Measurements from ENCODE around the gene NCOA6.

DNA sequence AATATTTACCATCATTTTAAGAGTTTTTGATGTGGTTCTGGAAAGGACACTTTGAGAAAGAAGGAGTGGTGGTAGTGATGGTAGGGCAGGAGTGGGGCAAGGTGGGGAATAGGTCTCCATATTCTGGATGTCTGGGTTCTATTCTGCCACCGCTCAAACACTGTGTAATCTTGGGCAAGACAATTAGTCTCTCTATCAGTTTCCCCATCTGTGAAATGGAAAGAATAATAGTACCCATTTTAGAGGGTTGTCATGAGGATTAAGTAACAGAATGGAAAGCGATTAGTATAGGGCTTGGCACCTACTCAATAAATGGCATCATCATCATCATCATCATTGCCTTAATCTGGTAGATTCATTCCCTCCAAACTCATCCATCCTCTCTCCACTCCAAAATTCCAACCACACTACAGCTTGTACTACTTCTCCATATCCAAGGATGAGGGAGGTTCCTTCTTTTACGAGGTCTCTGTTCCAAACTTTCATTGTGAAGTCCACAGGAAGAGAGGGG, 48.2 kb upstream of the NCOA6 start:
- TF ChIP-seq CTCF (IDR thresholded peaks at IDR 0.05) (no peak), POLR2AphosphoS5 (IDR thresholded peaks at IDR 0.05; ENCODE audit: insufficient read depth in 1 of 2, low read depth in 1 of 2) (no peak)
